ENCODE results near the gene ITGA5.

Gene ITGA5

GRCh38 chr12:54455760-54456469, 36.8 kb upstream of the ITGA5 start:
- TF ChIP-seq EZH2phosphoT487 (IDR thresholded peaks at IDR 0.05; ENCODE audit: borderline replicate concordance, low read length) (no peak), CTCF (IDR thresholded peaks at IDR 0.05; ENCODE audit: low read depth, low read length, poor library complexity, severe bottlenecking) (no peak)
- no peak overlapping the region for H3K4me2 ChIP-seq (ENCODE audit: low read length)

GRCh38 chr12:54452628-54453027, 33.6 kb upstream of the ITGA5 start:
- Histone ChIP-seq H3K79me2 (ENCODE audit: control insufficient read depth, low read length) (no peaks in the 10 kb centered on the region), H3K27me3 (ENCODE audit: control insufficient read depth, low read length) (peaks cover 18% of the 10 kb centered on the region; the same call in 1 of the 2 replicates), H3K4me2 (ENCODE audit: low read length) (no peak overlapping the region), H3F3A (ENCODE audit: control insufficient read depth, insufficient read depth) (no peaks in the 10 kb centered on the region), H3K4me3 (ENCODE audit: low read length) (no peak overlapping the region), H3K4me1 (ENCODE audit: control insufficient read depth, low read length) (no peaks in the 10 kb centered on the region), H3K27ac (ENCODE audit: low read depth, low read length) (no peak overlapping the region), H3K9me2 (replicated peaks; ENCODE audit: control insufficient read depth, low read length) (no peaks in the 10 kb centered on the region), H3K9me3 (ENCODE audit: control insufficient read depth, insufficient read depth, low read length) (no peaks in the 10 kb centered on the region), H3K36me3 (ENCODE audit: control insufficient read depth, low read length) (no peaks in the 10 kb centered on the region), H4K20me1 (ENCODE audit: control insufficient read depth, insufficient read depth, low read depth, low read length) (no peaks in the 10 kb centered on the region)
- no peak for TF ChIP-seq EZH2phosphoT487 (IDR thresholded peaks at IDR 0.05; ENCODE audit: borderline replicate concordance, low read length)
- TF ChIP-seq CTCF (IDR thresholded peaks at IDR 0.05; ENCODE audit: low read depth, low read length, poor library complexity, severe bottlenecking) = no peak

More at GRCh38 chr12:54455760-54456469, 36.8 kb upstream of the ITGA5 start:
- Histone ChIP-seq H4K20me1 (ENCODE audit: control insufficient read depth, insufficient read depth, low read depth, low read length) (no peaks in the 10 kb centered on the region), H3K9me2 (replicated peaks; ENCODE audit: control insufficient read depth, low read length) (no peaks in the 10 kb centered on the region), H3K27ac (ENCODE audit: low read depth, low read length) (no peak overlapping the region), H3K27me3 (ENCODE audit: control insufficient read depth, low read length) (peaks cover 25% of the 10 kb centered on the region; the same call in 1 of the 2 replicates), H3F3A (ENCODE audit: control insufficient read depth, insufficient read depth) (no peaks in the 10 kb centered on the region), H3K36me3 (ENCODE audit: control insufficient read depth, low read length) (no peaks in the 10 kb centered on the region), H3K4me3 (ENCODE audit: low read length) (no peak overlapping the region), H3K79me2 (ENCODE audit: control insufficient read depth, low read length) (no peaks in the 10 kb centered on the region), H3K9me3 (ENCODE audit: control insufficient read depth, insufficient read depth, low read length) (no peaks in the 10 kb centered on the region), H3K4me1 (ENCODE audit: control insufficient read depth, low read length) (no peaks in the 10 kb centered on the region)

GRCh38 chr12:54448344-54448743, 29.3 kb upstream of the ITGA5 start:
- Histone ChIP-seq H3K27ac (ENCODE audit: low read depth, low read length) (no peak overlapping the region), H3K9me3 (ENCODE audit: control insufficient read depth, insufficient read depth, low read length) (no peaks in the 10 kb centered on the region), H3K27me3 (ENCODE audit: control insufficient read depth, low read length) (peaks cover 20% of the 10 kb centered on the region), H3K4me1 (ENCODE audit: control insufficient read depth, low read length) (no peaks in the 10 kb centered on the region), H4K20me1 (ENCODE audit: control insufficient read depth, insufficient read depth, low read depth, low read length) (no peaks in the 10 kb centered on the region), H3K36me3 (ENCODE audit: control insufficient read depth, low read length) (no peaks in the 10 kb centered on the region), H3K79me2 (ENCODE audit: control insufficient read depth, low read length) (no peaks in the 10 kb centered on the region), H3K9me2 (replicated peaks; ENCODE audit: control insufficient read depth, low read length) (no peaks in the 10 kb centered on the region), H3K4me2 (ENCODE audit: low read length) (no peak overlapping the region), H3K4me3 (ENCODE audit: low read length) (no peak overlapping the region), H3F3A (ENCODE audit: control insufficient read depth, insufficient read depth) (no peaks in the 10 kb centered on the region)
- TF ChIP-seq CTCF (IDR thresholded peaks at IDR 0.05; ENCODE audit: low read depth, low read length, poor library complexity, severe bottlenecking) = no peak
- TF ChIP-seq EZH2phosphoT487 (IDR thresholded peaks at IDR 0.05; ENCODE audit: borderline replicate concordance, low read length) = no peak
